OCI-LY7 (cell line): Measurements from ENCODE around the gene SYNPO2. TPM values are rescaled to one million over a fixed set of nuclear protein-coding genes. Genes with fewer than 3 reads are reported as not detected.

ENCODE experiments used
- BruUV-seq: library from RNA; stranded (reverse); fragments of 400-500 nt; replicated peaks from 2 replicates; lab custom pipeline; 2021; lab: Mats Ljungman, UMichigan
- CTCF ChIA-PET: fragments of 300-600 bp; sonication (Branson Sonifier 250); formaldehyde crosslinking; loops from one replicate; lab custom pipeline; 2022; ENCODE audit warnings: antibody characterized with exemption; ENCODE audit not compliant: unreplicated experiment; lab: Charles Lee
- POLR2A ChIA-PET: fragments of 300-600 bp; sonication (Branson Sonifier 250); formaldehyde crosslinking; loops from one replicate; lab custom pipeline; 2022; ENCODE audit warnings: antibody characterized with exemption; lab: Charles Lee
- DNase-seq: peaks from one replicate; pipeline ENCODE4 v3.0.0-alpha.2; 2015; ENCODE audit warnings: low spot score
- H2AFZ ChIP-seq: fragments of 200-600 bp; sonication (generic), shearing (Covaris generic); 2 replicates; pipeline ENCODE4 v1.6.1; 2014; ENCODE audit warnings: mild to moderate bottlenecking, antibody characterized with exemption, low read length, moderate library complexity
- H3K27ac ChIP-seq: fragments of 200-600 bp; sonication (generic); 2 replicates; pipeline ENCODE4 v1.5.1; 2014; ENCODE audit warnings: mixed run types, low read depth, mild to moderate bottlenecking, moderate library complexity, low read length, inconsistent platforms; ENCODE audit not compliant: poor library complexity, severe bottlenecking
- H3K36me3 ChIP-seq: fragments of 200-600 bp; sonication (generic); 2 replicates; pipeline ENCODE4 v1.6.1; 2014; ENCODE audit warnings: mild to moderate bottlenecking, antibody characterized with exemption, low read length, moderate library complexity, mixed read lengths; ENCODE audit not compliant: insufficient read depth
- H3K4me1 ChIP-seq: fragments of 200-600 bp; sonication (generic); 2 replicates; pipeline ENCODE4 v1.5.1; 2014; ENCODE audit warnings: mild to moderate bottlenecking, low read length; ENCODE audit not compliant: insufficient read depth, poor library complexity, severe bottlenecking
- H3K4me2 ChIP-seq: fragments of 200-600 bp; sonication (generic); 2 replicates; pipeline ENCODE4 v1.6.1; 2014; ENCODE audit warnings: mild to moderate bottlenecking, low read length
- H3K4me3 ChIP-seq: fragments of 200-600 bp; sonication (generic); 2 replicates; pipeline ENCODE4 v1.5.1; 2014; ENCODE audit warnings: mild to moderate bottlenecking, low read depth, low read length; ENCODE audit not compliant: poor library complexity, severe bottlenecking
- H3K79me2 ChIP-seq: fragments of 200-600 bp; sonication (generic); 2 replicates; pipeline ENCODE4 v1.6.1; 2016; ENCODE audit warnings: low read depth, mild to moderate bottlenecking, low read length, moderate library complexity, mixed read lengths; ENCODE audit not compliant: insufficient read depth
- H3K9me2 ChIP-seq: fragments of 200-600 bp; sonication (generic); 2 replicates; pipeline ENCODE4 v1.6.1; 2016; ENCODE audit warnings: mild to moderate bottlenecking, low read length, mixed read lengths; ENCODE audit not compliant: insufficient read depth
- H3K9me3 ChIP-seq: fragments of 200-600 bp; sonication (generic); 2 replicates; pipeline ENCODE4 v1.6.1; 2014; ENCODE audit warnings: mild to moderate bottlenecking, mixed run types, low read length, mixed read lengths
- H4K20me1 ChIP-seq: fragments of 200-600 bp; sonication (generic); 2 replicates; pipeline ENCODE4 v1.6.1; 2014; ENCODE audit warnings: mild to moderate bottlenecking, antibody characterized with exemption, low read length, moderate library complexity, mixed read lengths; ENCODE audit not compliant: insufficient read depth
- EZH2phosphoT487 ChIP-seq: fragments of 200-600 bp; sonication (generic); IDR thresholded peaks from 2 replicates; pipeline ENCODE4 v1.6.1; 2018; ENCODE audit warnings: low read depth, borderline replicate concordance, mild to moderate bottlenecking, mixed run types, antibody characterized with exemption, low read length, moderate library complexity, mixed read lengths
- intact Hi-C: fragments of 100-400 bp; cut with micrococcal nuclease; formaldehyde crosslinking; loops from one replicate; pipeline ENCODE4 v1.10.0; 2022; ENCODE audit not compliant: unreplicated experiment
- total RNA-seq, 2 experiments: library from RNA; depleted of rRNA in 1 of 2; stranded (reverse); fragments of >200 nt in 1 of 2; shearing (Covaris generic) in 1 of 2; gene quantifications; 2 replicates each; pipeline ENCODE4 v1.2.3, GENCODE V29; 2014 to 2022
- TF ChIP-seq, protein P1 (sequence below): fragments of 200-600 bp; sonication (generic); conservative IDR thresholded peaks from 2 replicates; pipeline ENCODE4 v1.5.1; 2014; ENCODE audit warnings: mild to moderate bottlenecking, antibody characterized with exemption, low read length, moderate library complexity, mixed read lengths

SYNPO2 gene
- total RNA-seq, 2 experiments from 2014 or later = 0.11 to 0.19 TPM

DNA sequence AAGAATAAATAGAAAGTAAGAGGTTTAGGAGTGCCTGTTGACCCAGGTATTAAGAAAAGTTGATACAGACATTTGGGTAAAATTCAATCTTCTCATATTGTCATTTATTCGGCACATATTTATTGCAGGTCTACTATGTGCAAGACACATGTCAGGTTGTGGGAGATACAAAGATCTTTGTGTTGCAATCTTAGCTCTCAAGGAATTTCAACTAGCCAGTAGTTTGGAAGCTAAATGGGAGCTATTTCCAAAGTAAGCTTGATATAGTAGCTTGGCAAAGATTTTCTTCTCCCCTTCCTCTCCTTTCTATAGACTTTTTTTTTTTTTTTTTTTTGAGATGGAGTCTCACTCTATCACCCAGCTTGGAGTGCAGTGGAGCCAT is 122.9 kb downstream of the SYNPO2 start:
- CTCF ChIA-PET = interaction anchor here (0.6 kb wide), 1 partner anchor 824 kb away, joined by 3 read pairs; no protein-coding TSS in a partner anchor
- Histone ChIP-seq H3K4me1 (no peaks in the 10 kb centered on the region), H3K79me2 (no peaks in the 10 kb centered on the region), H2AFZ (no peak overlapping the region), H3K4me3 (no peak overlapping the region), H3K9me3 (no peaks in the 10 kb centered on the region), H3K4me2 (no peak overlapping the region), H3K36me3 (no peaks in the 10 kb centered on the region), H3K9me2 (no peaks in the 10 kb centered on the region), H3K27ac (no peak overlapping the region), H4K20me1 (no peaks in the 10 kb centered on the region)
- POLR2A ChIA-PET = interaction anchor here (0.6 to 0.7 kb wide), 3 partner anchors 23 to 500 kb away, joined by 3 to 7 read pairs (median 4); no protein-coding TSS in a partner anchor
- no peak for TF ChIP-seq EZH2phosphoT487
- TF ChIP-seq, protein P1, sequence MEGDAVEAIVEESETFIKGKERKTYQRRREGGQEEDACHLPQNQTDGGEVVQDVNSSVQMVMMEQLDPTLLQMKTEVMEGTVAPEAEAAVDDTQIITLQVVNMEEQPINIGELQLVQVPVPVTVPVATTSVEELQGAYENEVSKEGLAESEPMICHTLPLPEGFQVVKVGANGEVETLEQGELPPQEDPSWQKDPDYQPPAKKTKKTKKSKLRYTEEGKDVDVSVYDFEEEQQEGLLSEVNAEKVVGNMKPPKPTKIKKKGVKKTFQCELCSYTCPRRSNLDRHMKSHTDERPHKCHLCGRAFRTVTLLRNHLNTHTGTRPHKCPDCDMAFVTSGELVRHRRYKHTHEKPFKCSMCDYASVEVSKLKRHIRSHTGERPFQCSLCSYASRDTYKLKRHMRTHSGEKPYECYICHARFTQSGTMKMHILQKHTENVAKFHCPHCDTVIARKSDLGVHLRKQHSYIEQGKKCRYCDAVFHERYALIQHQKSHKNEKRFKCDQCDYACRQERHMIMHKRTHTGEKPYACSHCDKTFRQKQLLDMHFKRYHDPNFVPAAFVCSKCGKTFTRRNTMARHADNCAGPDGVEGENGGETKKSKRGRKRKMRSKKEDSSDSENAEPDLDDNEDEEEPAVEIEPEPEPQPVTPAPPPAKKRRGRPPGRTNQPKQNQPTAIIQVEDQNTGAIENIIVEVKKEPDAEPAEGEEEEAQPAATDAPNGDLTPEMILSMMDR = no peak
- DNase-seq = no peak
- intact Hi-C loops = no loop called here
- no TSS peak for BruUV-seq

DNA sequence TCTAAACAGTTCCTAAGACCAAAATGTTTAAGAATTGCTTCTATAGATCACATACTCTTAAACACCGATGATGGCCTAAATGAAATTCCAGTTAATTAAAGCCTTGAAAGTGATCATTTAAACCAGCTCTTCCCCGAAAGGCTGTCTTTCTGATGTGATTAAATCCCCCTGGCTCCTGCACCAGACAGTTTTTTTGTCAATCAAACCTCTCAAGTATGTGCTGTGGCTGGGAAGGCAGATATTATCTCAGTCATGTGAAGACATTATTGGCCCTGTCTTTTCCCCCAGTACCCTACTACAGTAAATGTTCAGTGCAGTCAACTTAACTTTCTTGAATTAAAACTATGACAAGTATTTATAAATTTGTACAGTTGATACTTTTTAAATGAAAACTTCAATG is 126.0 kb downstream of the SYNPO2 start:
- Histone ChIP-seq H3K27ac (no peak overlapping the region), H3K9me3 (no peaks in the 10 kb centered on the region), H3K9me2 (no peaks in the 10 kb centered on the region), H3K4me1 (no peaks in the 10 kb centered on the region), H3K4me3 (no peak overlapping the region), H3K79me2 (no peaks in the 10 kb centered on the region), H4K20me1 (no peaks in the 10 kb centered on the region), H3K36me3 (no peaks in the 10 kb centered on the region), H2AFZ (no peak overlapping the region), H3K4me2 (no peak overlapping the region)
- intact Hi-C loops = no loop called here
- no peak for TF ChIP-seq EZH2phosphoT487
- TF ChIP-seq, protein P1 = no peak
- ChIA-PET CTCF (no interaction called here), POLR2A (interaction anchor here (0.7 to 0.8 kb wide), 2 partner anchors 10 to 332 kb away, joined by 3 read pairs; no protein-coding TSS in a partner anchor)
- no TSS peak for BruUV-seq
- no peak for DNase-seq

DNA sequence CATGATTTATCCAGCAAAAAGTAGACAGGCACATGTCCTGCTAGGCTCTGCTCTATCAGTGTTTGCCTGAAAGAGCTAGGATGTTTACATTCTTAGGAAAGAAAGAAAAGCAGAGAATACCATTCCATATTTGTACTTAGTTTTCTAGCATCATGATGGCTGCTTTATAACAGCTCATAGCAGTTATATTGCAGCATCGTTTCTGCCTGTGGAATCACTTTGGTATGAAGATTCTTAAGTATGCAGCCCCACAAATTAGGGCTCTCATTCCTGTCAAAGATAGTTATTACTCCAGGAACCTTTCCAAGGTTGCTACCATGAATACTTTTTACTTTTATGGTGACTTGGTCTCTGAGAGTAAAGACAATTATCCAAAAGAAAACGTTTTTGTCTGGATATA is 128.0 kb downstream of the SYNPO2 start:
- TF ChIP-seq, protein P1 = no peak
- Histone ChIP-seq H3K4me1 (no peaks in the 10 kb centered on the region), H3K79me2 (no peaks in the 10 kb centered on the region), H3K4me2 (no peak overlapping the region), H3K9me3 (no peaks in the 10 kb centered on the region), H3K27ac (no peak overlapping the region), H3K36me3 (no peaks in the 10 kb centered on the region), H4K20me1 (no peaks in the 10 kb centered on the region), H2AFZ (no peak overlapping the region), H3K4me3 (no peak overlapping the region), H3K9me2 (no peaks in the 10 kb centered on the region)
- CTCF ChIA-PET = no interaction called here
- no TSS peak for BruUV-seq
- POLR2A ChIA-PET = no interaction called here
- intact Hi-C loops = no loop called here
- DNase-seq = no peak
